Amniotic stem cell (primary cell): ENCODE results near the gene EXOC1.

ENCODE experiments used
- DNase-seq: peaks from one replicate; lab custom pipeline; 2025; lab: John Stamatoyannopoulos, UW

EXOC1 gene

DNA sequence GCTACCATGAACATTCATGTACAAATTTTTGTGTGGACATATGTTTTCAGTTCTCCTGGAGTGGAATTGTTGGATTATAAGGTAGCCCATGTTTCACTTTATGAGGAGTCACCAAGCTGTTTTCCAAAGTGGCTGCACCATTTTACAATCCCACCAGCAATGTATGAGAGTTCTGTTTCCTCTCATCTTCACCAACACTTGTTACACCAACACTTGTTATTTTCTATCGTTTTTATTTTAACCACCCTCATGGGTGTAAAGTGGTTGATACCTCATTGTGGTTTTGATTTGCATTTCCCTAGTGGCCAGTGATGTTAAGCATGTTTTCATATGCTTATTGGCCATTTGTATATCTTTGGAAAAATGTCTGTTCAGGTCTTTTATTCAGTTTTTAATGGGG, 4.1 kb downstream of the EXOC1 start:
- DNase-seq: no peak

- no peak for DNase-seq
Observed at GRCh38 chr4:55859711-55860110, 6.3 kb downstream of the EXOC1 start.

DNA sequence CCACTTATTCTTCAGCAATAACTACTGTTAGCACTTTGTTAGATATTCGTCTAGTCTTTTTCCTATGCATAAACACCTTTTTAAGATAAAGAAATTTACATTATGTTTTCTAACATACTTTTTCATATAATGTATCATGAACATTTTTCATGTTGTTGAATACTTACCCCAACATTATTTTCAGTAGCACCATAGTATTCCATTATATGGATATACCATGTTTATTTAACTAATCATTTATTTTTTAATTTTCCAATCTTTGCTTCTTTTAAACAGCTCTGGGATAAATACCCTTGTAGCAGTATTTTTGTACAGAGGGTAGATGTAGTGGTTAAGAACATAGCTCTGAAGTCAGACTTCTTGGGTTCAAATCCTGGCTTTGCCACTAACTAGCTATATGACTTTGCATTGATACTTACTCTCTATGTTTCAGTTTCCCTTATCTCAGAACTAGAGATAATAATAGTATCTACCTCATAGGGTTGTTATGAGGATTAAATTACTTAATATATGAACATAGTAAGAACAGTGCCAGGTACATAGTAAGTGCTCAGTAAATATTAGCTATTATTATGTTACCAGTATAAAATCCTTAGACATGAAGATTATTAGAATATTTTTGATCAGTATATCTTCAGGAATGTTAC, 11.3 kb downstream of the EXOC1 start:
- no peak for DNase-seq

DNA sequence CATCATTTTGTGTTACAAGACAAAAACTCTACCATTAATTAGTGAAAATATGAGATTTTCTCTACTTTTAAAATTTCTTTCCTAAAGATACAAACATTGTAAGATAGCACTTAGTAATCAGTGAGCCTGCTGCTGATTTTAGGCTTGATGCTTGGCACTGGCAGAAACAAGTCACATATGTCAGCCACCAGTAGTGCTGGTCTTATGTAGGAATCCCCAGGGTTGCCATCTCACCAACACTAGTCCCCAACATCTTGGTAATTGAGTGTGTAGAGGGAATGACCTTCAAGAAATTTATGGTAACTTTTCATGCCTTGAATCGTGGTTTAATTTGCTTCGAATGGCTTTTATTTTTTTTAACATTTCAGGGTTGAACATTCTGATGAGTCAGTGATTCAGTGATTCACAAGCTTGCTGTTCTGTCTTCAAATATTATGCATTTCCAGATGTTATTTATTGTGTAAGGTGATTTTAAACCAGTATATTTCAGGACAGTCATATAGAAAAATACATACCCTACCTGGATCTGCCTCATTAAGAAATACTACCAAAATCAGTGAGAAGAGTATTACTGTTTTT, 11.9 kb downstream of the EXOC1 start:
- peak; percentile 5 for DNase-seq

DNA sequence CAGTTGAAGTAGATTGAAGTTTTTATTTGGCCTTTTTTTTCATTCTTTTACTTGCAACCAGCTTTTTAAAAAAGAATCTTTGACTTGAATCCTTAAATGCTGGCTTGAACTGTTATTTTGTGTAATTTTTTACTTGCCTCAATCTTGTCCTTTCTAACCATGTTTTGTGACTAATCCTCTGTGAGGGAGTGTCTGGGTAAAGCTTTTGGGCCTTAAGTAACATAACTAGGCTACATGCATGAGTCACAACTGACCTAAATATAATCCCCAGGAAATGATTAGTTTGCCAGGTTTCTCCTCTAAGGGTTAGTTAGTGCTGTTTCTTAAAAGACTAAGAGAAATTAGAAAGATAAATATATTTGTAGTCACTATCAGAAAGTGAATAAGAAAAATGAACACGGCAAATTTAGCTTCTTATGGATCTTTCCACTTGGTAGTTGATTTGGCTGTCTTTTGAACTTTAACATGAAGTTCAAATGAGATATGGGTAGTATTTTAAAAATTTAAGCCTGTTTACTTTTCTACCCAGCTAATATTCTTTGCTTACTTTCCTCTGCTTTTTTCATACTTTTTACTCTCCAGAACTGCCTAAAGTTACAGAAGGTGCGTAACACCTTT, 13.0 kb downstream of the EXOC1 start:
- DNase-seq: peak; percentile 80

- DNase-seq: peak; percentile 42
Observed at GRCh38 chr4:55866973-55867574, 13.6 kb downstream of the EXOC1 start.

GRCh38 chr4:55868581-55869090, 15.2 kb downstream of the EXOC1 start:
- no peak for DNase-seq

GRCh38 chr4:55871299-55871800, 17.9 kb downstream of the EXOC1 start:
- no peak for DNase-seq

DNA sequence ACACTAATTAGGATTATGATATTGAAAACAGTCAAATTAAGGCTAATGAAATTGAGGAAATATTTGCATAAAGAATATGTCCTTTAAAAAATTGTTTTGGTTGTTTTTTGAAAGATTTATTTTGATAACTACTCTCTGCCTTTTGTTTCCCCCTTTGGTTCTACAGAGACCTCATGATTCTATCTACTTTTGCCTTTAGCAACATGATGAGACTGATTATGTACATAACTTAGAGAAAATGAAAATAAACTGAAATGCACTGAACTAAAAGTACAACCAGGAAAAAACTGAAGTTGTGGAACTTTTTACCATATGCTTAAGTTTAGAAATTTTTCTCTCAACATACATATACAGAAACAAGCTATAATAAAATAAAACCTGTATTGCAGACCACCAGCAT, 21.4 kb downstream of the EXOC1 start:
- DNase-seq: no peak

GRCh38 chr4:55876387-55876786, 22.9 kb downstream of the EXOC1 start:
- DNase-seq: no peak

DNA sequence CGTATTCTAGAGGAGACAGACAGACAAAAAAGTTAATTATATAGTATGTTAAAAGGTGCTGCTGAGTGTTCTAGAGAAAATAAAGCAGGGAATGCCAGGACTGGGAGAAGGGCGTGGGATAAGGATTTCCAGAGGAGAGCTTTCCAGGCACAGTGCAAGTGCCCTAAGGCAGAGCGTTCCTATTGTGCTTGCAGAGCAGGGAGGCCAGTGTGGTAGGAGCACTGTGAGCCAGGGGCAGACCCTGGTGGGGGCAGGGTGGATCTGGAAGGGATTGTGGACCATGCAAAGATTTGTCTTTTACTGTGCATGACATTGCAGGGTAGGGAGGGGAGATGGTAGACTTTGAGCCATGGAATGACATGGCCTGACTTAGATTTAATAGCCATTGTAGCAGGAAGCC, 25.8 kb downstream of the EXOC1 start:
- DNase-seq: no peak

DNA sequence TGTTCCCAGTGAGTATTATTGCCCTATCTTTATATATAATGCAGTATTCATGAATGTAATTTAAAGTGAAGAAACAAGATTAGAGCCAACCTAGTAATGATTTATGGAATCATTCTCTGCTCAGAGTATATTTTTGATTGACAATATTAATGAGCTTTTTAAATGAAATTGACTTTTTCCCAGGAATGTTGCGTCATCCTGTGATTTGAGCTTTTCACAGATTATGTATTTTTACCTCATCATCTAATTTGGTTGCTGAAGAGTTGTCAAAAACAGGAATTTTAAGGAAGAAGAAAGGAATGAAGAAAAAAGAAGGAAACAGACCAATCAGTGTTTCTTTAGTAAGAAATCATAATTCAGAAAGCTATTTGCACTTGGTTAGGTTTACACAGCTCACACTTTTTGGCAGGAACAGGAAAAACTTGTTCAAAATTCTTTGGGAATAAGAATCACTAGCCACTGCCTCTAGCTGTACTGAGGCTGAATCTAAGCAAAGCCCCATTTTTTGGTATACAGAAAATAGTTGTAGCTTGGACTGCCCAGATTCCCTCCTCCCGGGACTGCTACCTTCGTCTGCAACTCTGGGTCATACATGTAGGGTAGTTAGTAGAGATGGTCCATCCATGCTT, 27.3 kb downstream of the EXOC1 start:
- no peak for DNase-seq

DNA sequence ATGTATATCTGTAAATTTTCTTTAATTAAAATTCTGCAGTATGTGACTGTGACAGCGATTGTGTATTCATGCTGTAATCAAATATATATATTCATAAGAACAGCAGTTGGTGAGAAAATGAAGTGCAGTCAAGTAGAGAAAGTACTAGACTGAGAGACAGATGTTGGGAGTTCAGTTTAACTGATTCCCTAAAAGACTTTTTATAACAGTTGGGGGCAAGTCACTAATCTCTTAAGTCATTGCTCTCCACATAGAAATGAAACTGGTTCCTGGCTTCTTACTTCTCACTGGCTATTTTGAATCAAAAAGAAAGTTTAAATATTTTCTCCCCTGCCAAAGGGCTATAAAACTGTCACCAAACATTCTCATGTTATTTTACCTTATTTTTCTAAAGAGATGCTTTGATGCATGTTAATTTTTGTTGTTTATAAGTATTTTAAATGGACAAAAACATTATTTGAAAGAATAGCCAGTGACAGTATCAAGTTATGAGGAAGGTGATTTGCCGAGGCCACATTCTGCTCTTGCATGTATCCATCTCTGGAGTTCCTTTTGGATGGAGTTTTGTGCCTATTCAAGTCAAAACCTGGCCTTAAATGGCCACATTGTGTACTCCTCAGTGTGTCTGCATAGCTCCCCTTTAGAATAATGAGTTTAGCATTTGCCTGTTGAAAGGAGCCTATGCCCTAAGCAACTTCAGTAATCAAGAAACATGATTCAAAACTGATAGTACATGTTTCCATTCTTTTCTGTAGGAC, 30.8 kb downstream of the EXOC1 start:
- DNase-seq: no peak

DNA sequence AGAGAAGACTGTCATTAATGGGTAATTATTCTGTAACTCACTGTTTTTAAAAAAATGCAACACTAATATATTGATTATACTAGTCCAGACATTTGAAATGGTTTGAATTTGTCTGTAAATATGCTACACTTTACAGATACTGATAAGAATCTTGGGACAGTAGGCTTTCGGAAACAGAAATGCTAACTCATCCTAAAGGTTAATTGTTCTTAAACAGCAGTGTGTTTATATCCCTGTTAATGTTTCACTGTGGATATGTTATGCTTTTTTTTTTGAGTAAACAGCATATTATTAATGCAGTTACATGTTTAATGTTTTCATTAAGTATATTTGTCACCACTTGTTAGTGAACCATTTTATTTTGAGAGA, 31.4 kb downstream of the EXOC1 start:
- DNase-seq: no peak

DNA sequence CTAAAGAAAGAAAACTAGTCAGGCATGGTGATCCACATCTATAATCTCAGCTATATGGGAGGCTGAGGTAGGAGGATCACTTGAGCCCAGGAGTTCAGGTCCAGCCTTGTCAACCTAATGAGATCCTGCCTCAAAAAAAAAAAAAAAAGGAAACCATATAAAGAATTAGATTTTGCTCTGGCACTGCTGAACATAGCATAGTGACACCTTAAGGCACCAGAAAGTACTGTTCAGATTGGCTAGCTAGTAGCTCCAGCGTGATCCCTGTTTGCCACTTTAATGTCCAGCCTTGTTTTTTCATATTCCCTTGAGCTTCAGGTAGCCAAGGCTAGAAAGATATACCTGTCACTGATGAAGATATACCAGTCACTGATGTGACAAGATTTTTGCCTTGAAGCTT, 34.1 kb downstream of the EXOC1 start:
- DNase-seq: no peak

DNA sequence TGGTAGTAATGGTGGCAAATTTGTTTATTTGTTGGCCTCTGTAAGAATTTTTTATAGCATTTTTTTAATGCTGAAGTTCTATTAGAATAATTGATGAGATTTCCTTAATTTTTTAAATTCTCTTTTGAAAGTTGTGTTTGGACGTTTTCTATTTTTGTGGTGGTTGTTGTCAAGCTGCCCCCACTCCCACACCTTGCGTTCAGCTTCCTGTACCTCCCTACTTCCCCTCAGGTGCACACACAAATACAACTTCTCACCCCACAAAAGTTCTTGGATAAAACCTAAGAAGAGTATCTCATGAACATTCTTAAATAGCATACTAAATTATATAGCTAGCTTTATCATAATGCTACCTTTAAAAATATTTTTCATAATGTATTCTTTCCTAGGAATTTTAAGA, 38.7 kb downstream of the EXOC1 start:
- DNase-seq: no peak

DNA sequence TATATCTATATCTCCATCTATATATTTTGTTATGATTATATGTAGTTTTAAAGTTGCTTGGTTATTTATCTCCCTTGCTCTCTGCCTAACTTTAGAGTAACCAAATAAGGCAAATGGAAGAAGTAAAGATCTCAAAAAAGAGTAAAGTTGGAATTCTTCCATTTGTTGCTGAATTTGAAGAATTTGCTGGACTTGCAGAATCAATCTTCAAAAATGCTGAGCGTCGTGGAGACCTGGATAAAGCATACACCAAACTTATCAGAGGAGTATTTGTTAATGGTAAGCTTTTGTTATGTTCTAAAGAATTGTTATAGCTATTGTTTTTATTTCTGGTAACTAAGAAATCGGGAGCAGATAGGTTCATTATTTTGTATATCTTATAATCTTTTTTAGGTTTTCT, 43.2 kb downstream of the EXOC1 start:
- no peak for DNase-seq

DNA sequence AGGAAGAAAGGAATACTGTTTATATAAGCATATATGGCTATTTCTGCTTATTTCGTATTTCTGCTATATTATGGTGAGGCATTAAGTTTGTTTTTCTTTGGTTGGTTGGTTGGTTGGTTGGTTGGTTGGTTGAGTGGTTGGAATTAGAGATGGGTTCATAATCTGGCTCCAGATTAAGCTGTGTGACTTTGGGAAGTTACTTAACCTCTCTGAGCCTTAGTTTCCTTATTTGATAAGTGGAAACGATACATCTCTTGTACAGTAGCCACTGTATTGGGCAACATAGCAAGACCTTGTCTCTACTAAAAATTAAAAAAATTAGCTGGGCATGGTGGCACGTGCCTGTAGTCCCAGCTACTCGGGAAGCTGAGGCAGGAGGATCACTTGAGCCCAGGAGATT, 49.2 kb downstream of the EXOC1 start:
- no peak for DNase-seq

GRCh38 chr4:55903577-55903976, 50.1 kb downstream of the EXOC1 start:
- no peak for DNase-seq

DNA sequence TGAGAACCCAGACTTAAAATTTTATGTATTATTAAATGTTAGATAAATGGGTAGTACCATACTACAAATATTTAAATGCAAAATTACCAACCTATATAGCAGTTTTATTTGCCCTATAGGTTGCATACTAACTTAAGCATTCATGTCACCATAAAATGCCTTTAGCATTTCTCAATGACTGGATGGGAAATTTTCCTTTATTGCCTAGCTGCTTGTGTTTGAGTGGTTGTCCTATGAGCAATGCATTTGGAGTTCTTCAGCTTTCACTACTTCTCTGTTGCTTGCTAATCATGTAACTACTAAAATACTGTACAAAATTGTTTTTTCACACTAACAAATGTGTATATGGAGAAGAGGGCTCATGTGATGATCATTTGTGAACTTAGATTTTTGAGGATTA, 51.1 kb downstream of the EXOC1 start:
- DNase-seq: no peak

GRCh38 chr4:55906323-55906722, 52.9 kb downstream of the EXOC1 start:
- DNase-seq: no peak

GRCh38 chr4:55906989-55907388, 53.5 kb downstream of the EXOC1 start:
- no peak for DNase-seq
